NK-92 treated with Interleukin-12 subunit alpha and Interleukin-12 subunit beta, amount 100 ng/mL, for 24 hours (cell line): ENCODE results near the gene SGPP2.
"Not testable (repeated sequence)": the region's sequence is repeated elsewhere in the genome, so short reads cannot be mapped to it uniquely, and the experiment has no call there.

Experiments used
- DNase-seq: peaks from one replicate; lab custom pipeline; 2025; lab: John Stamatoyannopoulos, UW

The SGPP2 gene, protein sequence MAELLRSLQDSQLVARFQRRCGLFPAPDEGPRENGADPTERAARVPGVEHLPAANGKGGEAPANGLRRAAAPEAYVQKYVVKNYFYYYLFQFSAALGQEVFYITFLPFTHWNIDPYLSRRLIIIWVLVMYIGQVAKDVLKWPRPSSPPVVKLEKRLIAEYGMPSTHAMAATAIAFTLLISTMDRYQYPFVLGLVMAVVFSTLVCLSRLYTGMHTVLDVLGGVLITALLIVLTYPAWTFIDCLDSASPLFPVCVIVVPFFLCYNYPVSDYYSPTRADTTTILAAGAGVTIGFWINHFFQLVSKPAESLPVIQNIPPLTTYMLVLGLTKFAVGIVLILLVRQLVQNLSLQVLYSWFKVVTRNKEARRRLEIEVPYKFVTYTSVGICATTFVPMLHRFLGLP

GRCh38 chr2:222424276-222424728, at the start of gene SGPP2:
SGPP2 (plus strand) TSS chr2:222424543; CDS start chr2:222424603, 60 bp downstream.
- no peak for DNase-seq

DNA sequence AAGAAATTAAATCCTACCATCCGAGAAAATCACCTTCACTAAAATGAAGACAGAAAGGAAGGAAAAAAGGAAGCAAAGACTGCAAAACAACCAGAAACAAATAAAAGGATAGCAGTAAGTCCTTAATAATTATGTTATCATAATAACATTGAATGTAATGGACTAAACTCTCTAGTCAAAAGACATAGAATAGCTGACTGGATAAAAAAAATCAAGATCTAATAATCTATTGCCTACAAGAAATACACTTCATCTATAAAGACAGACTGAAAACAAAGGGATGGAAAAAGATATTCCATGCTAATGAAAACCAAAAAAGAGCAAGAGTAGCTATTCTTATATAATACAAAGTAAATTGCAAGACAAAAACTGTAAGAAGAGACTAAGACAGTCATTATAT, 48.5 kb upstream of the SGPP2 start:
- DNase-seq: no peak

- DNase-seq: no peak
Measured at GRCh38 chr2:222380456-222380855, 43.9 kb upstream of the SGPP2 start.

DNA sequence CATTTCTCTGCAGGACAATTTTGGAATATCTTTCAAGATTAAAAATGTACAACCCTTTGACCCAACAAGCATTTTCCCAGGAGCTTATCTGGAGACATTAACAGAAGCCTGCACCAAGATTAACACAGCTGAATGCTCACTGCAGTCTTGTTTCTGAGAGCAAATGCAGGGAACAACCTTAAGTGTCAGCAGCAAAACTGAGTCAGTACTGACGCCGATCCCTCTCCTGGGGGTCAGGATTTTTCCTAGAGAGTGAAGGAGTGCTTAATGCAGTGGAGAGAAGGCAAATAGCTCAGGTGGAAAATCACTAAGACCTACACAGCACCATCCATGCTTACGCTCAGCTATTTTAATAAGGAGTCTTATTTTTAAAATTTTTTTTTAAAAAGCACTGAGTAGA, 42.8 kb upstream of the SGPP2 start:
- DNase-seq: no peak

- no peak for DNase-seq
Measured at GRCh38 chr2:222383255-222383654, 41.1 kb upstream of the SGPP2 start.

GRCh38 chr2:222391743-222392285, 32.5 kb upstream of the SGPP2 start:
- no peak for DNase-seq

GRCh38 chr2:222393733-222394267, 30.5 kb upstream of the SGPP2 start:
- DNase-seq: no peak

- DNase-seq: no peak
Measured at GRCh38 chr2:222398446-222398885, 25.9 kb upstream of the SGPP2 start.

GRCh38 chr2:222399038-222399783, 25.1 kb upstream of the SGPP2 start:
- DNase-seq: no peak

DNA sequence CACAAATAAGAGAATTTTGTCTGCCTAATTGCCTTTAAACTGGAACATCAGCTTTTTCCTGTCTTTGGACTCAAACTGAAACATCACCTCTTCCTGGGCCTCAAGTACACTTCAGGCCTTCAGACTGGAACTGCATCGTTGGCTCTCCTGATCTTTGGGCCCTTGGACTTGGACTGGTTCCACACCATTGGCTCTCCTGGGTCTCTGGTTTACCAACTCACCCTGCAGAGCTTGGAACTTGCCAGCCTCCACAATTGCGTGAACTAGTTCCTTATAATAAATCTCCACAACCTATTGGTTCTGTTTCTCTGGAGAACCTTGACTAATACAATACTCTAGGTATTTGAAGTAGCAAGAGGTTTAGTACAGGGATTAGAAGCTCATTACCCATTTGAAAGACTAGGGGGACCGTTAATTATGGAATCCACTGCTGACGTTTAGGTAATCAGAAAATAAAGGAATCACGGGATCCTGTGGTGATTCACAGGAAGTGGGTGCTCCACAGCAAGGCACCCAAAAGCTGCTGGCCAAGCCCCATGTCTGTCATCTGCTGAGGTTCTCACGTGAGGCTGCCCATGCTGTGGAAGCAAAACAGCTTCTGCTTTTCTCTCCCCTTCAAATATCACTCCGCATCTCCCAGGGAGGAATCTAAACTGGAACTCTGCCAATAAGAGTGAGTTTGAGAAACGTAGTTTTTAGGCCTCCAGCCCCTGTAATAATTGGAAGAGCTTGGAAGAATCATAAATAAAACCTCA, 20.0 kb upstream of the SGPP2 start:
- no peak for DNase-seq

DNA sequence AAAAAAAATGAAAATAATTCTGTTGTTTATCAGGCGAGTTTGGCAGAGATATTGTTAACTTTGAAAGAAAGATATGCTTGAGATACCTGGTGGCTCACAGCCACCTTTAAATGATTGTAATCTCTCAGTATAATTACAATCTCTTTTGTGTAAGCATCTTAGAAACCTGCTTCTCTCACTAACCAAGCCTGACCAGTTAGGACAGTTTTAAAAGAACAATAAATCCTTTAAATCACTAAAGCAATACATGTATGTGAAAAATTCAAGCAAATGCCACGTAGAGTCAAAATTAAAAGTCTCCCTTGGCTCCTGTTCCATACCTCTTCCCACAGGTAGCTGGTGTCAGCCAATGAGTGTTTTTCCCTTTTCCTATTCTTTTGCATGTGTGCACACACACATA, 15.7 kb upstream of the SGPP2 start:
- DNase-seq: no peak

DNA sequence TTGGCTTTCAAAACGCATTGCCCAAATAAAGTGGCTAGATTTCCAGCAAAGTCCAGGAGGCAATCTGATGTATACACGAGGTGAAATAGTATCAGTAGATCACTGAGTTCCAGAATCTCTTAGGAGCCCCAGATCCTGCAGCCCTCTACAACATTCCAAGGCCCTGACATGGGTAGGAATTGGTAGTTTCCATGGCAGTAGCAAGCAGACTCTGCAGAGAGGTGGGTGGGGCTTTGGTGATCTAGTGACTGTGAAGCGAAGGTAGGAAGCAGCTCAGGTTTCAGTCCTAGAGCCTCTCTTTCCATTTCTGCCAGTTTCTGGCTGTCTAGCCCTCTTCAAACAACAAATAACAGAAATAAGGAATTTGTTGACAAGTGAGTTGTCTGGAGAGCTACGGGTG, 13.8 kb upstream of the SGPP2 start:
- DNase-seq: no peak

- DNase-seq: not testable (repeated sequence)
Measured at GRCh38 chr2:222412334-222412733, 12.0 kb upstream of the SGPP2 start.

- DNase-seq: no peak
Measured at GRCh38 chr2:222413295-222413911, 10.9 kb upstream of the SGPP2 start.

DNA sequence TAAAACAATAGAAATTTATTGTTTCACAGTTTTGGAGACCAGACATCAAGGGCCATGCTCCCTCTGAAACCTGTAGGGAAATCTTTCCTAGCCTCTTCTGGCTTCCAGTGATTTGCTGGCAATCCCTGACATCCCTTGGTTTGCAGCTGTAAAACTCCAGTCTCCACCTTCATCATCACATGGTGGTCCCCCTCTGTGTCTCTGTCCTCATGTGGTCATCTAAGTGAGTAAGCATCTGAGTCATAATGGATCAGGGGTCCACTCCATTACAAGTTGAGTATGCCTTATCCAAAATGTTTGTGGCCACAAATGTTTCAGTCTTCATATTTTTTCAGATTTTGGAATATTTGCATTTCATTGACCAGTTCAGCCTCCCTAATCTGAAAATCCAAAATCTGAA, 5.6 kb upstream of the SGPP2 start:
- DNase-seq: no peak

DNA sequence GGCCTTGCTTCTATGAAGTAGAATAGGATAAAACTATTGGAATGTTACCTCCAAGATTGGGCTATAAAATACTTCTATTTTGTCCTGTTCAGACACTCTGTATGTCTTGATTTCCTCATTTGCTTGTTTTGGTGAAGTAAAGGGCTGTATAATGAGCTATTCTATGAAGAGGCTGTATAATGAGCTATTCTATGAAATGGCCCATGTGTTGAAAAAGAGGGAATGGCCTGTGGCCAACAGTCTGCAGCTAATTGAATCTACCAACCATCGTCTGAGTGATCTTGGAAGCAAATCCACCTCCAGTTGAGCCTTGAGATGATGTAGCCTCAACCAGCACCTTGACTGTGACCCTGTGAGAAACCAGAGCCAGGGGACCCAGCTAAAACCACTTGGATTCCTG, 3.8 kb upstream of the SGPP2 start:
- DNase-seq: no peak

- no peak for DNase-seq
Measured at GRCh38 chr2:222421626-222422025, 2.7 kb upstream of the SGPP2 start.

GRCh38 chr2:222423186-222423585, 1.2 kb upstream of the SGPP2 start:
- no peak for DNase-seq

- DNase-seq: no peak
Measured at GRCh38 chr2:222423632-222424275, 589 bp upstream of the SGPP2 start.

GRCh38 chr2:222424729-222425671, 657 bp downstream of the SGPP2 start:
- no peak for DNase-seq
